Osteocyte (in vitro differentiated cells): ENCODE results near the gene MBD4. TPM values are rescaled to one million over a fixed set of nuclear protein-coding genes. Genes with fewer than 3 reads are reported as not detected.

Experiments
- DNase-seq: peaks from one replicate; pipeline ENCODE4 v3.0.0; 2021; ENCODE audit warnings: mixed read lengths; ENCODE audit not compliant: unreplicated experiment; ENCODE audit errors: extremely low spot score
- H3K27ac Mint-ChIP-seq: one replicate; pipeline ENCODE4 v1.8.0; 2021; ENCODE audit warnings: mild to moderate bottlenecking, mixed read lengths; ENCODE audit not compliant: unreplicated experiment
- H3K27me3 Mint-ChIP-seq: one replicate; pipeline ENCODE4 v1.8.0; 2021; ENCODE audit warnings: mixed read lengths; ENCODE audit not compliant: unreplicated experiment
- H3K36me3 Mint-ChIP-seq: one replicate; pipeline ENCODE4 v1.8.0; 2021; ENCODE audit warnings: mixed read lengths; ENCODE audit not compliant: unreplicated experiment
- H3K4me1 Mint-ChIP-seq: one replicate; pipeline ENCODE4 v1.8.0; 2021; ENCODE audit warnings: mixed read lengths; ENCODE audit not compliant: unreplicated experiment
- H3K4me3 Mint-ChIP-seq: one replicate; pipeline ENCODE4 v1.8.0; 2021; ENCODE audit warnings: mild to moderate bottlenecking, moderate library complexity, mixed read lengths; ENCODE audit not compliant: unreplicated experiment
- H3K9me3 Mint-ChIP-seq: one replicate; pipeline ENCODE4 v1.8.0; 2021; ENCODE audit warnings: mixed read lengths; ENCODE audit not compliant: unreplicated experiment
- CTCF ChIP-seq: fragments of 200-600 bp; sonication (generic); IDR thresholded peaks from 2 replicates; pipeline ENCODE4 v1.5.0; 2021; ENCODE audit warnings: antibody characterized with exemption, mild to moderate bottlenecking, moderate library complexity
- total RNA-seq: library from RNA; stranded (reverse); gene quantifications from 2 replicates; pipeline ENCODE4 v1.2.1, GENCODE V29; 2021

MBD4 gene
- total RNA-seq, 1 donor from 2014 or later, result 24.2 TPM

GRCh38 chr3:129476586-129476985 lies 36.8 kb upstream of the MBD4 start:
- Mint-ChIP-seq H3K9me3 (no peaks in the 10 kb centered on the region), H3K4me1 (peaks cover 9% of the 10 kb centered on the region), H3K27me3 (no peaks in the 10 kb centered on the region), H3K36me3 (peaks cover 33% of the 10 kb centered on the region), H3K4me3 (no peak overlapping the region), H3K27ac (no peak overlapping the region)
- TF ChIP-seq CTCF, result no peak
- no peak for DNase-seq

- Mint-ChIP-seq H3K27ac (no peak overlapping the region), H3K4me1 (peaks cover 3% of the 10 kb centered on the region), H3K9me3 (no peaks in the 10 kb centered on the region), H3K27me3 (no peaks in the 10 kb centered on the region), H3K4me3 (no peak overlapping the region), H3K36me3 (peaks cover 33% of the 10 kb centered on the region)
- no peak for TF ChIP-seq CTCF
- DNase-seq, result no peak
These were observed 36.1 kb upstream of the MBD4 start for GRCh38 chr3:129475863-129476262.

- no peak overlapping the region for H3K27ac Mint-ChIP-seq
- H3K9me3 Mint-ChIP-seq, result no peaks in the 10 kb centered on the region
- no peak overlapping the region for H3K4me3 Mint-ChIP-seq
- no peak for DNase-seq
- TF ChIP-seq CTCF, result no peak
- H3K36me3 Mint-ChIP-seq, result peaks cover 30% of the 10 kb centered on the region
- no peaks in the 10 kb centered on the region for H3K4me1 Mint-ChIP-seq
- no peaks in the 10 kb centered on the region for H3K27me3 Mint-ChIP-seq
These were observed 35.4 kb upstream of the MBD4 start for GRCh38 chr3:129474984-129475804.

GRCh38 chr3:129473769-129474152 lies 34.0 kb upstream of the MBD4 start:
- no peak for DNase-seq
- Mint-ChIP-seq H3K27me3 (no peaks in the 10 kb centered on the region), H3K4me1 (no peaks in the 10 kb centered on the region), H3K27ac (no peak overlapping the region), H3K9me3 (no peaks in the 10 kb centered on the region), H3K4me3 (no peak overlapping the region), H3K36me3 (peaks cover 28% of the 10 kb centered on the region)
- TF ChIP-seq CTCF, result no peak

DNA sequence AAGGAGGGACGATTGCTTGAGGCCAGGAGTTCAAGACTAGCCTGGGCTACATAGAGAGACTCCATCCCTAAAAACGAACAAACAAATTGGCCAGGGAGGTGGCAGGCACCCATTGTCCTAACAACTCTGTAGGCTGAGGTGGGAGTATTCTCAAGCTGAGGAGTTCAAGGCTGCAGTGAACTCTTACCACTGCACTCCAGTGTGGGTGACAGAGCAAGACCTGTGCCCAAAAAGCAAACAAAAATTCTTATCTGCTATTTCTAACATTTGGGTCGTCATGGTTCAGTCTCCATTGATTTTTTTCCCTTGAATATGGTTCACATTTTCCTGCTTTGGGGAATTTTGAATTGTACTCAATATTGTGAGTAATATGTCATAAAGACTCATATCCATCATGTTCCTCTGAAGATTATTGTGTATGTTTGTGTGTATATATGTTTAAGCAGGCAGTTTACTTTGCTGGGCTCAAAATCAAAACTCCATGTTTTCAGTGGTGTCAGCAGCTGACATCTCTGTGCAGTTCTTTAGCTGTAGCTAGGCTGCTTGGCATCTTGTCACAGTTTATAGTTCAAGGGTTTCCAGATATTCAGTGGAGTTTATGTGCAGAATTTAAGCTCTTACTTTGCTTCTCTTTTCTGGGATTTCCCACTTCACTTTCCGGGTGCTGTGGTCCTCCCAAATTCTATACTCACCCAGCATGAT lies 33.5 kb upstream of the MBD4 start:
- Mint-ChIP-seq H3K36me3 (peaks cover 28% of the 10 kb centered on the region), H3K9me3 (no peaks in the 10 kb centered on the region), H3K27ac (no peak overlapping the region), H3K4me1 (no peaks in the 10 kb centered on the region), H3K27me3 (no peaks in the 10 kb centered on the region), H3K4me3 (no peak overlapping the region)
- TF ChIP-seq CTCF, result no peak
- DNase-seq, result no peak
